Vagina (tissue), 2 donors: ENCODE data around the gene HIVEP1. TPM values are rescaled to one million over a fixed set of nuclear protein-coding genes. Genes with fewer than 3 reads are reported as not detected.

Experiments used
- DNase-seq, 2 donors: peaks; one replicate each; pipeline ENCODE4 v3.0.0-alpha.2; 2017; ENCODE audit errors: extremely low spot score in 2 of 2
- H3K27ac ChIP-seq: fragments of 200-600 bp; sonication (generic); one replicate; pipeline ENCODE4 v1.5.1; 2019
- H3K27me3 ChIP-seq: fragments of 200-600 bp; sonication (generic); one replicate; pipeline ENCODE4 v1.5.1; 2019
- H3K36me3 ChIP-seq, 2 donors: fragments of 200-600 bp; sonication (generic); one replicate each; pipeline ENCODE4 v1.5.1; 2017 to 2019
- H3K4me1 ChIP-seq: fragments of 200-600 bp; sonication (generic); one replicate; pipeline ENCODE4 v1.5.1; 2019
- H3K4me3 ChIP-seq, 2 donors: fragments of 200-600 bp; sonication (generic); 1 replicate in 1 of 2; 2 replicates in 1 of 2; pipeline ENCODE4 v1.5.1; 2016 to 2019
- H3K9me3 ChIP-seq: fragments of 200-600 bp; sonication (generic); one replicate; pipeline ENCODE4 v1.5.1; 2019
- POLR2A ChIP-seq, 2 donors: fragments of 450-650 bp; IDR thresholded peaks; one replicate each; pipeline ENCODE4 v1.6.1; 2017; ENCODE audit warnings: antibody characterized with exemption in 2 of 2, mild to moderate bottlenecking in 2 of 2, moderate library complexity in 2 of 2
- POLR2AphosphoS5 ChIP-seq, 2 donors: sonication (generic); formaldehyde crosslinking; IDR thresholded peaks; one replicate each; pipeline ENCODE4 v1.9.0; 2017; ENCODE audit warnings: antibody characterized with exemption in 2 of 2, mild to moderate bottlenecking in 2 of 2, low read depth in 1 of 2; ENCODE audit not compliant: insufficient read depth in 1 of 2
- intact Hi-C: fragments of 100-400 bp; cut with DNase I; formaldehyde crosslinking; loops from one replicate; pipeline ENCODE4 v1.15.1; 2023
- total RNA-seq: library from RNA; depleted of rRNA; stranded (reverse); fragments of >200 nt; gene quantifications from one replicate; pipeline ENCODE4 v1.2.3, GENCODE V29; 2016
- TF ChIP-seq, protein P1 (sequence below), 3 experiments: fragments of 450-650 bp in 2 of 3; fragments of 200-600 bp in 1 of 3; sonication (generic) in 1 of 3; IDR thresholded peaks; one replicate each; pipeline ENCODE4 v1.5.1; 2017 to 2019; ENCODE audit warnings: antibody characterized with exemption in 3 of 3, mild to moderate bottlenecking in 2 of 3, moderate library complexity in 2 of 3

HIVEP1 gene
- total RNA-seq, 1 donor from 2014 or later: 36.1 TPM

DNA sequence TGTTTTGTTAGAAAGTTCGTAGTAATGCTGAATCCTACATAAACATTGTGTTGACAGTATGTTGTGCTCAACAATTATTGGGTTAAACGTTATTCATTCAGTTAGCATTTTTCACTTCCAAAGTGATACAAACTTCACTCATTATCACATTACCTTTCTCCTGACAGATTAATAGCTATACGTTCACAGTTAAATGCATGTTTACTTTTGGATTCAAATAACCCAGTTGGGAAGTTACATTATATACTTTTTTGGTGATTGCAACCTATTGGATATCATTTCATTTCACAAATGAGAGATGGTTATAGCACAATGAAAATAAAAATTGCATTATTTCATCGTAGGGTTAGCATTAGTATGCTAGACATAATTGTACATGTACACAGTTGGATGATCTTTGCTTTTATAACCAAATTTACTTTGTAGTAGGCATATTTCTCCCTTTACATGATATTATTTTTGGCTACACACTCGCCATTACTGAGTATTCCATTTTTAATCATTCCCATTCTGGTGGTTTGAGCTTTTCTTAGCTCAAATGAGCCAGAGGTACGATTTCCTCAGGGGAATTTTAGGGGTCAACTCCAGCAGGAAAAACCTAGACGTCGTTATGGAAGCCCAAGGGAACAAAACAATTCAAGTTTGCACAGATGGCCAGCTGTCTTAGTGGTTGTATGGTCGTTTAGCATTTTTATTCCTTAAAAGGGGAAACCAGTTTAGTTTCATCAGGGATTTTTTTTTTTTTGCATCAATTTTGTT is 2.1 kb upstream of the HIVEP1 start:
- DNase-seq: no peak
- intact Hi-C loops: no loop called here
- H3K27ac ChIP-seq: peak overlapping the region; percentile 96
- H3K27me3 ChIP-seq: no peaks in the 10 kb centered on the region
- no peaks in the 10 kb centered on the region for H3K36me3 ChIP-seq
- H3K9me3 ChIP-seq: no peaks in the 10 kb centered on the region
- peaks cover 40% of the 10 kb centered on the region for H3K4me1 ChIP-seq
- peak overlapping the region; percentile 80 to 89 for H3K4me3 ChIP-seq
- TF ChIP-seq POLR2AphosphoS5 (IDR thresholded peaks at IDR 0.05; ENCODE audit: insufficient read depth in 1 of 2, low read depth in 1 of 2) (no peak), POLR2A (IDR thresholded peaks at IDR 0.05) (no peak)
- TF ChIP-seq, protein P1, sequence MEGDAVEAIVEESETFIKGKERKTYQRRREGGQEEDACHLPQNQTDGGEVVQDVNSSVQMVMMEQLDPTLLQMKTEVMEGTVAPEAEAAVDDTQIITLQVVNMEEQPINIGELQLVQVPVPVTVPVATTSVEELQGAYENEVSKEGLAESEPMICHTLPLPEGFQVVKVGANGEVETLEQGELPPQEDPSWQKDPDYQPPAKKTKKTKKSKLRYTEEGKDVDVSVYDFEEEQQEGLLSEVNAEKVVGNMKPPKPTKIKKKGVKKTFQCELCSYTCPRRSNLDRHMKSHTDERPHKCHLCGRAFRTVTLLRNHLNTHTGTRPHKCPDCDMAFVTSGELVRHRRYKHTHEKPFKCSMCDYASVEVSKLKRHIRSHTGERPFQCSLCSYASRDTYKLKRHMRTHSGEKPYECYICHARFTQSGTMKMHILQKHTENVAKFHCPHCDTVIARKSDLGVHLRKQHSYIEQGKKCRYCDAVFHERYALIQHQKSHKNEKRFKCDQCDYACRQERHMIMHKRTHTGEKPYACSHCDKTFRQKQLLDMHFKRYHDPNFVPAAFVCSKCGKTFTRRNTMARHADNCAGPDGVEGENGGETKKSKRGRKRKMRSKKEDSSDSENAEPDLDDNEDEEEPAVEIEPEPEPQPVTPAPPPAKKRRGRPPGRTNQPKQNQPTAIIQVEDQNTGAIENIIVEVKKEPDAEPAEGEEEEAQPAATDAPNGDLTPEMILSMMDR (IDR thresholded peaks at IDR 0.05): no peak

DNA sequence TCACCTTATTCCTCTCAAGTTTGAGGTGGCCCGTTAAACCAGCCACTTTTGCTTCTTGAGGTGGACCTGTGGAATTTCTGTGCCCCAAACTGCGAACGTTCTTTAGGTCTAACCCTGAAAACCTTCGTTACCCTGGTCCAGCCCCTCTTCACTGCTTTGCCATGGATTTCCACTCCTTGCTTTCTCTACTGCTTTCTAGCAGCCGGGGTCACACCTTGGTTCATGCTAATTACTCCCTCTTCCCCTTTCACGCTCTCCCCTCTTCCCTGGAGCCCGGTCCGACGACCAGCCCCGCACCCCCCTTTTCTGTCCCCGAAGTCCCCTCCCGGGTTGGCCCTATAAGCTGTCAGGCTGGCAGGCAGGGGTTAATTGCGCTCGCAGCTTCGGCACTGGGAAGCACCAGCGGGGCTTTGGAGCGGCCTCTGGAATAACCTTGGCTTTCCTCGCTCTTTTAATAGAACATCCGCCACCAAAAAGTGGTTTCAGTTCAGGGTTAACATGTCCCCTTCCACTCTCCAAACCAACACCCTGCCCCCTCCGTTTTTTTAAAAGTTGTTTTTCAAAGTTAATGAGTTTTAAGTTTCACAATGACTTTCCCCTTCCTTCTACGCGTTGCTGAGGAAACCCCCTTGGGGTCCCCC is 1.4 kb upstream of the HIVEP1 start:
- Histone ChIP-seq H3K4me3 (peak overlapping the region; percentile 80 to 89), H3K27ac (peak overlapping the region; percentile 96), H3K9me3 (no peaks in the 10 kb centered on the region), H3K27me3 (no peaks in the 10 kb centered on the region), H3K36me3 (no peaks in the 10 kb centered on the region), H3K4me1 (peaks cover 46% of the 10 kb centered on the region)
- intact Hi-C loops: no loop called here
- DNase-seq: peak in 1 of 2 donors; percentile 96
- TF ChIP-seq POLR2A (IDR thresholded peaks at IDR 0.05): no peak
- TF ChIP-seq, protein P1 (IDR thresholded peaks at IDR 0.05): no peak
- peak; percentile 10 to 69 for TF ChIP-seq POLR2AphosphoS5 (IDR thresholded peaks at IDR 0.05; ENCODE audit: insufficient read depth in 1 of 2, low read depth in 1 of 2)

DNA sequence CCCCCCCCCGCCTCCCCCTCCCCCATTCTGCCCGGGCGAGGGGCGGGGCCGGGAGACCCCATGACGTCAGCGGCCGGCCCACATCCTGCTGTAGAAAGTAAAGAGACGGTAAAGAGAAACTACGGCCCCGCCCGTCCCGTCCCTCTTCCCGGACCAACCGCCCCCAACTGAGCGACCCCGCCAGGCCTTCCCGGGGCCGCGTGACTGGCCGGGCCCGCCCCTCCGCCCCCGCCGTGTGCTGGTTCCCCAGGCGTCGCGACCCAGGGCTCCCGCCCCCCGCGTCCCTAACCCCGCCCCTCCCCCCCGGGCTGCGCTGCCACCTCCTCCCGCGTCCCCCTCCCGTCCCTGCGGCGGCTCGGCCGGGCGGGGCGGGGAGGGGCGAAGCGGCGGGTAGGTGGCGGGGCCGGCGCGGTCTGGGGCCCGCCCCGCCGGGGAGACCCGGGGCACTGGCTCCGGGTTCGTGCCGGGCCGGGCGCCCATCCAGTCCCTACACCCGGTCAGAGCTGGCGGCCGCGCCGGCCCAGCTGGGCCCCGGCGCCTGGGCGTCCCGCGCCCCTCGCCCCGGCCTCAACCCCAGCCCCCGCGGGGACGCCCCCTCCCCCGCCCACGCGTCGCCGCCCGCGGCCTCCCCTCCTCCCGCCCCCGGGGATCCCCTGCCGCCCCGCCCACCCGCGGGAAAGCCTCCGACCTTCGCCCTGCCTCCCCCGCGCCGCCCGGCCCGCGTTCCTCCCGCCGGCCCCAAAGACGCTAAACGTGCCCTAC is 655 bp upstream of the HIVEP1 start:
- TF ChIP-seq POLR2AphosphoS5 (IDR thresholded peaks at IDR 0.05; ENCODE audit: insufficient read depth in 1 of 2, low read depth in 1 of 2) (peak in 1 of 2 donors; percentile 66), POLR2A (IDR thresholded peaks at IDR 0.05) (peak in 1 of 2 donors; percentile 54)
- TF ChIP-seq, protein P1 (IDR thresholded peaks at IDR 0.05): no peak
- Histone ChIP-seq H3K4me1 (peaks cover 48% of the 10 kb centered on the region), H3K36me3 (no peaks in the 10 kb centered on the region), H3K27ac (peak overlapping the region; percentile 96), H3K9me3 (no peaks in the 10 kb centered on the region), H3K27me3 (no peaks in the 10 kb centered on the region), H3K4me3 (peak overlapping the region; percentile 80 to 89)
- intact Hi-C loops: no loop called here
- DNase-seq: peak in 1 of 2 donors; percentile 99

DNA sequence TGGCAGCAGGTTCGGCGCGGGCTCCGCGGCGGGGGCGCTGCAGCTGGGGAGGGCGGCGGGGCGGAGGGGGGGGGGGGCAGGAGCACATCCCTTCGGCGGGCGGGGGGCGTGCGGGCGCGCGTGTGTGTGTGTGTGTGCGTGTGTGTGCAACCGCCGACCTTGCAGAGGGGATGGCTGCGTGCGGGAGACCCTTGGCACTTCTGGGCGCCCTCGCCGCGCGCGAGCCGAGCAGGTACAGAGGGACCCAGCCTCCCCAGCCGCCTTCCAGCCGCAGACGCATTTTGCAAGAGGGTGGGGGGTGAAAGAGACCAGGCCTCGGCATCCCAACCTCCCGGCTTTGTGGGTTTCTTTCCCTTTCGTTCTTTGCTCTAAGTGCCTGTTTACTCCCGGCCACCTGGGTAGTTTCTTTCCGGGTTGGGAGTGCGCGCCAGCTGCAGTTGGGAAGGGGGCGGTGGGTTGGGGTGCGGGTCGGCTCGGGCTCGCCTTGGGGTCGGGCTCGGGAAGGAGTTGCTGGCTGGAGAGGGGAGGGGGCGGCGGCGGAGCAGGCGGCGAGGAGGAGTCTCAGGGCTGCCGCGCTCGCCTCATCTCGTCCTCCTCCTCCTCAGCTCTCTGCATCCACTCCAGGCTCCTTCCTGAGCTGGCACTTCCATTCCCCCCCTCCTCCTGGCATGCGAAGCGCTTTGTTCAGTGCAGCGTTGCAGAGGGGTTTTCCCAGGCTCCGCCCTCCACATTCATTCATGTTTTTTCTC is 620 bp downstream of the HIVEP1 start:
- peaks cover 46% of the 10 kb centered on the region for H3K4me1 ChIP-seq
- peak in 1 of 2 donors; percentile 63 for TF ChIP-seq POLR2AphosphoS5 (IDR thresholded peaks at IDR 0.05; ENCODE audit: insufficient read depth in 1 of 2, low read depth in 1 of 2)
- TF ChIP-seq POLR2A (IDR thresholded peaks at IDR 0.05): no peak
- intact Hi-C loops: no loop called here
- H3K27me3 ChIP-seq: no peaks in the 10 kb centered on the region
- DNase-seq: no peak
- H3K4me3 ChIP-seq: peak overlapping the region; percentile 80 to 89
- peak overlapping the region; percentile 96 for H3K27ac ChIP-seq
- H3K9me3 ChIP-seq: no peaks in the 10 kb centered on the region
- peaks cover 0 to 12% of the 10 kb centered on the region in 2 donors for H3K36me3 ChIP-seq

DNA sequence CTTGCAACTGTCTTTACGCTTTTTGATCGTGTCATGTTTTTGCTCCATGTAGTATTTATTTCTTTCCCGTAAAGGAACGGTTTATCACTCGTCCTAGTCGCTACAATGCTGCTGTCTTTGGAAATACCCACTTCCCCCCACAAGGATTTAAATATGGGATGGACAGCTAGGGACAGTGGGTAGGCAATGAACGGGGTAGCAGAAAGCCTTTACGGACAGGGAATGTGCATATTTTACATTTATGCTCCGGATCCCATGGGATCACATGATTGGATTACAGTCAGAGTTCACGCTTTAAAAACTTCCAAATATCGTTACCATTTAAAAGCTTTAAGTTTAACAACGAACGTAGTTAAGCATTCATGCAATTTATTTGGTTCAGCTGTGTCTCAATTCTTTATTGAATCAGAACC is 1.2 kb downstream of the HIVEP1 start:
- Histone ChIP-seq H3K27me3 (no peaks in the 10 kb centered on the region), H3K4me1 (peaks cover 40% of the 10 kb centered on the region), H3K9me3 (no peaks in the 10 kb centered on the region), H3K4me3 (peak overlapping the region; percentile 80 to 89), H3K27ac (peak overlapping the region; percentile 96), H3K36me3 (peaks cover 0 to 18% of the 10 kb centered on the region in 2 donors)
- TF ChIP-seq, protein P1 (IDR thresholded peaks at IDR 0.05): no peak
- TF ChIP-seq POLR2AphosphoS5 (IDR thresholded peaks at IDR 0.05; ENCODE audit: insufficient read depth in 1 of 2, low read depth in 1 of 2): peak in 1 of 2 donors; percentile 18
- intact Hi-C loops: no loop called here
- no peak for DNase-seq
